Endothelial cell of hepatic sinusoid (primary cell): ENCODE data around the gene KATNB1.
"Not testable (repeated sequence)": the region's sequence is repeated elsewhere in the genome, so short reads cannot be mapped to it uniquely, and the experiment has no call there.

Source experiments
- in situ Hi-C: cut with HindIII; loops from 2 replicates; pipeline ENCODE4 v1.10.0; 2017; ENCODE audit warnings: low sequenced_read_pairs

The KATNB1 gene

GRCh38 chr16:57741660-57742191 is 6.2 kb downstream of the KATNB1 start:
- in situ Hi-C loops = no loop called here

- in situ Hi-C loops = no loop called here
Observed at GRCh38 chr16:57742543-57742942, 7.0 kb downstream of the KATNB1 start.

- in situ Hi-C loops = no loop called here
Observed at GRCh38 chr16:57743458-57743857, 7.9 kb downstream of the KATNB1 start.

- in situ Hi-C loops = no loop called here
Observed at GRCh38 chr16:57743886-57744641, 8.5 kb downstream of the KATNB1 start.

DNA sequence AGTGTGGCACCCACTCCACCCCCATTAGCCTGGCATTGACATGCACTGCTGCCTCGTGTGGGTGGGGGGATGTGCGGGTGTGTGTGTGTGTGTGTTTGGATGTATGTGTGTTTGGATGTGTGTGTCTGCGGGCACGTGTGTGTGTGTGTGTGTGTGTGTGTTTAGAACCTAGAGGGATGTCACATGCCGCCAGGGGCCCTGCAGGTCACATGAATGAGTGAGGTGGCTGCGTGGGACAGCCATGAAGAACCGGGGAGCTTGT is 9.0 kb downstream of the KATNB1 start:
- in situ Hi-C loops = no loop called here

DNA sequence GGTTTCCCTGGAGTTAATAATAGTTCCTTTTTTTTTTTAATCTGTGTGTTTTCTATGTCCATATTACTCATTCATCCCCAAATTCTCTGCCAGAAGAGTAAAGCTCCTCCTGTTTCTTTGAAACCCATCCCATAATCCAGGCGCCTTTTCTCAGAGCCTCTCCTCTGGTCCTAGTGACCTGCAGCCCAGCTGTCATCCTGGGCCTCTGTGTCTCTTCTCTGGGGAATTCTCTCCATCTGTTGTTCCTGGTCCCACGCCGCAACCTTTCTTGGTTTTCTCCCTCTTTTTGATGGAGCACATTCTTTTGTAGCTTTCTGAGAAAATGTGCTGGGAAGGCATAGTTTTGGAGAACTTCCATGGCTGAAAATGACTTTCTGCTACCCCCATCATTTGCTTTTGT is 10.2 kb downstream of the KATNB1 start:
- in situ Hi-C loops = no loop called here

GRCh38 chr16:57746316-57746715 is 10.7 kb downstream of the KATNB1 start:
- in situ Hi-C loops = not testable (repeated sequence)

DNA sequence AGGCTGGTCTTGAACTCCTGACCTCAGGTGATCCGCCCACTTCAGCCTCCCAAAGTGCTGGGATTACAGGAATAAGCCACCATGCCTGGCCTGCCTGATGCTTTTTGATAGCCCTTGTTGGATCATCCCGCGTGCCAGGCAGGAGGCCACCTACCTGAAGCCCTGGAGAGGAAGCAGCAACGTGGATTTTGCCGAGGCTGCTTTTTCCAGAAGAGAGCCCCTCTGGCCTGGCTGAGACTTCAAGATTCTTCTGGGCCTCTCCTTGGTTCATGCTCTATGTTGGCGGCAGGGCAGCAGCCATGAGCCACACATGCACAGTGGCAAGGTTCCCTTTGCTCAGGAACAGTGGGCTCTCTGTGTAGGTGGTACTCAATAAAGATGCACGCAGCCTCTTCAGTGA is 11.5 kb downstream of the KATNB1 start:
- in situ Hi-C loops = no loop called here

- in situ Hi-C loops = no loop called here
Observed at GRCh38 chr16:57747496-57747895, 11.9 kb downstream of the KATNB1 start.

- in situ Hi-C loops = no loop called here
Observed at GRCh38 chr16:57747996-57748395, 12.4 kb downstream of the KATNB1 start.

- in situ Hi-C loops = no loop called here
Observed at GRCh38 chr16:57748596-57748995, 13.0 kb downstream of the KATNB1 start.

DNA sequence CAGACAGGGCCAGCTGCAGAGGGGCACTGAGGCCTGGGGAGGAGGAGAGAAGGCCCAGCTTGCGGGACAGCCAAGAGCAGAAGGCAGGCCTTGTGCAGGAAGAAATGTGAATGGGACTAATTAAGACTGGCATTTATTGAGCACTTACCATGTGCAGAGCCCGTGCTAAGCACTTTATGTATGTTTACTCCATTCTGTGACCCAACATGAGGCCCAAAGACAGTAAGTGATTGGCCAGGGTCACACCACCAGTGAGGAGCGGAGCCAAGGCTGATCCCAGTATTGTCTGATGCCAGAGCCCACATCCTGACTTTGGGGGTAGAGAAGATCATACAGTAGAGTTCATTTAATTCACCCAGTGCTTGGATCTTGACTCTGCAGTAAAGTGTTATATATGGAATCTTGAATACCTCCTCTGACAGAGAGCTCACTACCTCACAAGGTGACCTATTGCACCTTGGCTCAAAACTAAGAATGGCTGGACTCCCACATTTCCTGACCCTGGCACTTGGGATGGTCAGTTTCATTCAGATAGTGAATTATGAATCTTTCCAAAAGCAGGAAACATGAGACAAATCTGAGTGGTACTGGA is 13.6 kb downstream of the KATNB1 start:
- in situ Hi-C loops = no loop called here

- in situ Hi-C loops = no loop called here
Observed at GRCh38 chr16:57749856-57750452, 14.4 kb downstream of the KATNB1 start.

GRCh38 chr16:57750796-57751538 is 15.4 kb downstream of the KATNB1 start:
- in situ Hi-C loops = no loop called here

DNA sequence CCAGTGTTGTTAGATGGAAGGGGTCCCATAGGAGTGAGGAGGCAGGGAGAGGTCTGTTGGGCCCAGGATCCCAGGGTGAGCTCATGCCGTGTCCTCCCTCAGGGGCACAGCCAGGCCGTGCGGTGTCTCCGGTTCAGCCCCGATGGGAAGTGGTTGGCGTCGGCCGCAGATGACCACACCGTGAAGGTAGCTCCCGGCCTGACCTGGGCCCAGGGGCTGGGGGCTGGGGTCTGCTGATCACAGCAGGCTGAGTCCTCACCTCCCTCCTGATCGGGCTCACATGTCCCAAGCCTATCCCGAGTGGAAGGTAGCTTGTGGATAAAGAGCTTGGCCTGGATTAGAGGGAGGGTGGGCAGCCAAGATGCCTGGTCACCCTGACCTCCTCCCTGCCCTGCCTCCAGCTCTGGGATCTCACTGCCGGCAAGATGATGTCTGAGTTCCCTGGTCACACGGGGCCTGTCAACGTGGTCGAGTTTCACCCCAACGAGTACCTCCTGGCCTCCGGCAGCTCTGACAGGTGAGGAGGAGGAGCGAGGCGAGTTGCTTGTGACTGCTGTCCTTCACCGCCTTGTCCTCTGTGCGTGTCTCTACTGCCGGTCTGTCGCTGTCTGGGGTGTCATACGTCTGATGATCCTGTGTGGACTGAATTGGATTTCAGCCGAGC is 16.1 kb downstream of the KATNB1 start:
- in situ Hi-C loops = no loop called here

GRCh38 chr16:57752203-57752580 is 16.6 kb downstream of the KATNB1 start:
- in situ Hi-C loops = no loop called here

DNA sequence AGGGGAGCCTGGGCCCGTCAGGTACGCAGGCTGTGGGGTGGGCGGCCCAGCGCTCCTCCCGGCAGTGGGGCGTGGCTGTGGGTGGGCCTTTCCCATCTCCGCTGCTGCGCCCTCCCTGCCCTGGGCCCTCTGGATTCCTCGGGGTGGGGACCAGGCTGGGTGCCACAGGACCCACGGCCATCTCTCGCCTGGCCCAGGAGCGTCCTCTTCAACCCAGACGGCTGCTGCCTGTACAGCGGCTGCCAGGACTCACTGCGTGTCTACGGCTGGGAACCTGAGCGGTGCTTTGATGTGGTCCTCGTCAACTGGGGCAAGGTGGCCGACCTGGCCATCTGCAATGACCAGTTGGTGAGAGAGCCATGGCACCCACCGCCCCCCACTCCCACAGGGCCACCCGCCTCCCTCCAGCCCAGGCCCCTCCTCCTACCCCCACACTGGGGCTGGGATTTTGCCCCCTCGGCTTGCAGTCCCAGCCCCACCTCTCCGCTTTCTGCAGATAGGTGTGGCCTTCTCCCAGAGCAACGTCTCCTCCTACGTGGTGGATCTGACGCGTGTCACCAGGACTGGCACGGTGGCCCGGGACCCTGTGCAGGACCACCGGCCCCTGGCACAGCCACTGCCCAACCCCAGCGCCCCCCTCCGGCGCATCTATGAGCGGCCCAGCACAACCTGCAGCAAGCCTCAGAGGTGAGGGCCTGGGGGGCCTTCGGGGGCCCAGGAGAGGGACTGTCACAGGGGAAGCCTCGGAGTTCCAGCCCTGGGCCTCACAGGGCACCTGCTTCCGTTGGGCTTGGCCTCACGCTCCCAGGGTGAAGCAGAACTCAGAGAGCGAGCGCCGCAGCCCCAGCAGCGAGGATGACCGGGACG is 17.2 kb downstream of the KATNB1 start:
- in situ Hi-C loops = no loop called here

DNA sequence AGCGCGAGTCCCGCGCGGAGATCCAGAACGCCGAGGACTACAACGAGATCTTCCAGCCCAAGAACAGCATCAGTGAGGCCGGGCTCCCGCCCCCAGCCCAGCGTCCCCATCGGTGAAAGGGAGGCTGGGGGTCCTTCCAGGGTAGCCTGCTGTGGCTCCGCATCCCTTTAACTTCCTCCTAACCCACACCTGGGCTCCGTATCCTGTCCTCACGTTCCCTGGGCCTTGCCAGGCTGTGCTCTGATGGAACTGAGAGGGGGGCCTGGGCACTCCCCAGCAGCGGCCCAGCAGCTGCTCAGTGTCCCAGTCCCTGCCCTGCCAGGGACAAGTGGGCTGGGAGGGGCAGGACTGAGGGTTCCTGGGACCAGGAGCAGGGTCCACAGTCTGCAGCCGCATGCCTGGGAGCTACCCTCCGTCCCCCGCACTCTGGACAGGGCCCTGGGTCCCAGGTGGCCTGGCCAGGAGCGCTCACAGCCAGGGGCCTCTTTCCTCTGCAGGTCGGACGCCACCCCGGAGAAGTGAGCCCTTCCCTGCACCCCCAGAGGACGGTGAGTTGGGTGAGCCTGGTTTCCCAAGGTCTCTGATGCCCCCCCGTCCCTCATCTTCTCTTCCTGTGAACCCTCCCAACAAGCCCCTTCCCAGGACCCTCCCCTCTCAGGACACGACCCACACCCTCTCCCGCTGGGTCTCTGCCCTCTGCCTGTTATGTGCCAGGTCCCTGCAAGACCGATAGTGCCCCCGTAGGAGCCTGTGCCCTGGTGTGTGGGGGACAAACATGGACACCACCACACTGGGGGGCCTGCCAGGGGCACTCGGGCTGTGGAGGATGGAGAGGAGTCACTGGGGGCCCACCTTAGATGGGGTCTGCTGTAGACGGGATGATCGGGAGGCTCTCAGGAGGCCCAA is 18.1 kb downstream of the KATNB1 start:
- in situ Hi-C loops = no loop called here
